GM15510 (cell line): ENCODE data around the gene TACC3.

ENCODE experiments used
- POLR2A ChIP-seq: IDR thresholded peaks from 3 replicates; pipeline ENCODE4 v1.6.1; 2011; ENCODE audit warnings: borderline replicate concordance; ENCODE audit not compliant: insufficient read length; ENCODE audit errors: extremely low read depth

The TACC3 gene

GRCh38 chr4:1691737-1692373, 29.5 kb upstream of the TACC3 start:
- no peak for TF ChIP-seq POLR2A

GRCh38 chr4:1693131-1693896, 28.0 kb upstream of the TACC3 start:
- no peak for TF ChIP-seq POLR2A

GRCh38 chr4:1695913-1696312, 25.4 kb upstream of the TACC3 start:
- no peak for TF ChIP-seq POLR2A

- TF ChIP-seq POLR2A = no peak
Measured at GRCh38 chr4:1703867-1704266, 17.5 kb upstream of the TACC3 start.

GRCh38 chr4:1705732-1706131, 15.6 kb upstream of the TACC3 start:
- no peak for TF ChIP-seq POLR2A

- TF ChIP-seq POLR2A = no peak
Measured at GRCh38 chr4:1706358-1706757, 15.0 kb upstream of the TACC3 start.

- no peak for TF ChIP-seq POLR2A
Measured at GRCh38 chr4:1708581-1708980, 12.7 kb upstream of the TACC3 start.

GRCh38 chr4:1711055-1711570, 10.2 kb upstream of the TACC3 start:
- no peak for TF ChIP-seq POLR2A

- no peak for TF ChIP-seq POLR2A
Measured at GRCh38 chr4:1711571-1712215, 9.6 kb upstream of the TACC3 start.

- peak; percentile 95 for TF ChIP-seq POLR2A
Measured at GRCh38 chr4:1712216-1713002, 8.9 kb upstream of the TACC3 start, which contains the start of gene SLBP. SLBP (minus strand) TSS chr4:1712319; CDS start chr4:1712188, 131 bp downstream.

- no peak for TF ChIP-seq POLR2A
Measured at GRCh38 chr4:1713003-1713851, 8.1 kb upstream of the TACC3 start.

GRCh38 chr4:1714303-1715001, 6.9 kb upstream of the TACC3 start:
- no peak for TF ChIP-seq POLR2A
